AG20443 (cell line): ENCODE measurements around the gene AP5S1.
"Not testable (repeated sequence)": the region's sequence is repeated elsewhere in the genome, so short reads cannot be mapped to it uniquely, and the experiment has no call there.

Source experiments
- DNase-seq: peaks from one replicate; pipeline ENCODE4 v3.0.0; 2012; ENCODE audit warnings: low spot score, mixed read lengths

AP5S1 gene

GRCh38 chr20:3812259-3812681, 8.1 kb upstream of the AP5S1 start:
- DNase-seq = no peak

GRCh38 chr20:3812975-3813847, 7.1 kb upstream of the AP5S1 start:
- DNase-seq = no peak

GRCh38 chr20:3813848-3814581, 6.3 kb upstream of the AP5S1 start:
- DNase-seq = no peak

- no peak for DNase-seq
These were observed 5.3 kb upstream of the AP5S1 start for GRCh38 chr20:3814928-3815495.

- no peak for DNase-seq
These were observed 4.5 kb upstream of the AP5S1 start for GRCh38 chr20:3815703-3816315.

GRCh38 chr20:3818155-3819151, 1.9 kb upstream of the AP5S1 start:
- peak; percentile 67 for DNase-seq

- no peak for DNase-seq
These were observed 818 bp upstream of the AP5S1 start for GRCh38 chr20:3819411-3820047.

- DNase-seq = no peak
These were observed 767 bp downstream of the AP5S1 start for GRCh38 chr20:3820901-3821727.

GRCh38 chr20:3821996-3822395, 1.6 kb downstream of the AP5S1 start:
- DNase-seq = no peak

- DNase-seq = no peak
These were observed 3.5 kb downstream of the AP5S1 start for GRCh38 chr20:3823881-3824280.

- DNase-seq = no peak
These were observed 5.2 kb downstream of the AP5S1 start for GRCh38 chr20:3825526-3825925.

- DNase-seq = no peak
These were observed 6.1 kb downstream of the AP5S1 start for GRCh38 chr20:3826420-3826819.

- DNase-seq = no peak
These were observed 8.5 kb downstream of the AP5S1 start for GRCh38 chr20:3828798-3829197.

GRCh38 chr20:3829891-3830290, 9.5 kb downstream of the AP5S1 start:
- DNase-seq = not testable (repeated sequence)

GRCh38 chr20:3836132-3836531, 15.8 kb downstream of the AP5S1 start:
- no peak for DNase-seq

GRCh38 chr20:3839328-3839727, 19.0 kb downstream of the AP5S1 start:
- no peak for DNase-seq

GRCh38 chr20:3840201-3840600, 19.9 kb downstream of the AP5S1 start:
- not testable (repeated sequence) for DNase-seq

GRCh38 chr20:3842348-3842930, 22.1 kb downstream of the AP5S1 start:
- no peak for DNase-seq

GRCh38 chr20:3843490-3843889, 23.1 kb downstream of the AP5S1 start:
- DNase-seq = peak; percentile 59
